Endothelial cell of umbilical vein (primary cell): ENCODE results near the gene ULK4. TPM values are rescaled to one million over a fixed set of nuclear protein-coding genes. Genes with fewer than 3 reads are reported as not detected.

Experiments
- BruUV-seq: library from RNA; stranded (reverse); fragments of 400-500 nt; replicated peaks from 2 replicates; lab custom pipeline; 2021; lab: Mats Ljungman, UMichigan
- CTCF ChIA-PET: fragments of 300-600, 350-600 bp; sonication (Branson Sonifier 250); formaldehyde crosslinking; loops from one replicate; lab custom pipeline; 2021; ENCODE audit warnings: antibody characterized with exemption, inconsistent platforms; lab: Charles Lee
- POLR2A ChIA-PET: fragments of 300-600, 350-600 bp; sonication (Branson Sonifier 250); formaldehyde crosslinking; loops from one replicate; lab custom pipeline; 2021; ENCODE audit warnings: antibody characterized with exemption, inconsistent platforms; lab: Charles Lee
- DNase-seq: peaks from one replicate; pipeline ENCODE4 v3.0.0-alpha.2; 2011; ENCODE audit warnings: low read depth, low spot score
- FAIRE-seq: peaks from 2 replicates; lab custom pipeline; 2011; peaks lifted over from hg19 to GRCh38; lab: Jason Lieb, UNC
- H2AFZ ChIP-seq: 2 replicates; pipeline ENCODE4 v1.6.0; 2012; ENCODE audit warnings: low read depth, low read length, control low read depth, inconsistent platforms
- H3K27ac ChIP-seq: 2 replicates; pipeline ENCODE4 v1.5.1; 2011; ENCODE audit warnings: low read depth, mild to moderate bottlenecking, control low read depth, low read length, moderate library complexity; ENCODE audit not compliant: insufficient read depth
- H3K27me3 ChIP-seq, 2 experiments: 2 replicates each; pipeline versions ENCODE4 v1.6.0 to v1.6.1; 2011; ENCODE audit warnings: low read length in 2 of 2, mixed read lengths in 1 of 2; ENCODE audit not compliant: control insufficient read depth in 2 of 2, insufficient read depth in 2 of 2
- H3K36me3 ChIP-seq, 2 experiments: 2 replicates in 1 of 2; 3 replicates in 1 of 2; pipeline ENCODE4 v1.5.1; 2011; ENCODE audit warnings: low read length in 2 of 2, mild to moderate bottlenecking in 1 of 2, moderate library complexity in 1 of 2; ENCODE audit not compliant: control insufficient read depth in 2 of 2, insufficient read depth in 2 of 2; ENCODE audit errors: extremely low read depth in 1 of 2
- H3K4me1 ChIP-seq: 3 replicates; pipeline ENCODE4 v1.5.1; 2011; ENCODE audit warnings: mild to moderate bottlenecking, low read length; ENCODE audit not compliant: control insufficient read depth, insufficient read depth; ENCODE audit errors: extremely low read depth
- H3K4me2 ChIP-seq: 2 replicates; pipeline ENCODE4 v1.6.1; 2011; ENCODE audit warnings: low read length, control low read depth, mixed read lengths; ENCODE audit not compliant: insufficient read depth
- H3K4me3 ChIP-seq, 3 experiments: fragments of 200-600 bp in 1 of 3; sonication (generic), shearing (Covaris generic) in 1 of 3; replicated peaks in 1 of 3; 2 replicates each; pipeline ENCODE4 v1.5.1; 2011 to 2016; ENCODE audit warnings: control low read depth in 3 of 3, low read length in 3 of 3, mild to moderate bottlenecking in 2 of 3, inconsistent platforms in 1 of 3, low read depth in 1 of 3, moderate library complexity in 1 of 3; ENCODE audit not compliant: insufficient read depth in 1 of 3
- H3K79me2 ChIP-seq: 2 replicates; pipeline ENCODE4 v1.6.0; 2012; ENCODE audit warnings: low read length, inconsistent platforms; ENCODE audit not compliant: control insufficient read depth, insufficient read depth
- H3K9ac ChIP-seq: replicated peaks from 2 replicates; pipeline ENCODE3; 2011; ENCODE audit warnings: low read length, control low read depth; ENCODE audit not compliant: insufficient read depth; ENCODE audit errors: extremely low read depth
- H3K9me1 ChIP-seq: replicated peaks from 3 replicates; pipeline ENCODE4 v1.6.0; 2011; ENCODE audit warnings: mild to moderate bottlenecking, low read length; ENCODE audit not compliant: control insufficient read depth, insufficient read depth; ENCODE audit errors: extremely low read depth
- H3K9me3 ChIP-seq: replicated peaks from 2 replicates; pipeline ENCODE4 v1.5.1; 2012; ENCODE audit warnings: low read length, inconsistent platforms; ENCODE audit not compliant: control insufficient read depth, insufficient read depth
- H4K20me1 ChIP-seq: replicated peaks from 2 replicates; pipeline ENCODE3; 2011; ENCODE audit warnings: mild to moderate bottlenecking, low read length; ENCODE audit not compliant: control insufficient read depth, insufficient read depth; ENCODE audit errors: extremely low read depth
- EZH2 ChIP-seq: IDR thresholded peaks from 2 replicates; pipeline ENCODE4 v1.6.1; 2012; ENCODE audit warnings: borderline replicate concordance, low read depth, mild to moderate bottlenecking, moderate library complexity, low read length, inconsistent platforms; ENCODE audit not compliant: severe bottlenecking
- FOS ChIP-seq: IDR thresholded peaks from 2 replicates; pipeline ENCODE4 v1.6.1; 2011; ENCODE audit warnings: mild to moderate bottlenecking, low read length, moderate library complexity, borderline replicate concordance; ENCODE audit not compliant: insufficient read depth
- GATA2 ChIP-seq: IDR thresholded peaks from 2 replicates; pipeline ENCODE4 v1.7.0; 2011; ENCODE audit warnings: low read depth, mild to moderate bottlenecking, moderate library complexity, mixed read lengths, low read length; ENCODE audit not compliant: insufficient read length, insufficient read depth
- JUN ChIP-seq: IDR thresholded peaks from 2 replicates; pipeline ENCODE4 v1.6.1; 2011; ENCODE audit warnings: borderline replicate concordance, low read depth; ENCODE audit not compliant: insufficient read length, insufficient read depth
- MYC ChIP-seq: IDR thresholded peaks from one replicate; pipeline ENCODE4 v1.6.1; 2011; ENCODE audit warnings: mild to moderate bottlenecking, low read depth, low read length
- POLR2A ChIP-seq: IDR thresholded peaks from 2 replicates; pipeline ENCODE4 v1.6.1; 2012; ENCODE audit warnings: low read depth, mild to moderate bottlenecking, control low read depth, low read length
- POLR2AphosphoS5 ChIP-seq: IDR thresholded peaks from 2 replicates; pipeline ENCODE4 v1.6.1; 2012; ENCODE audit warnings: low read depth, mild to moderate bottlenecking, control low read depth, low read length, moderate library complexity; ENCODE audit not compliant: insufficient read depth
- dilution Hi-C: fragments of 300-500 bp; cut with MboI; formaldehyde crosslinking; loops from one replicate; pipeline ENCODE4 v1.15.0; 2019; ENCODE audit warnings: low sequenced_read_pairs; ENCODE audit not compliant: extremely low pct_ligation_motif_present
- intact Hi-C: fragments of 100-400 bp; cut with micrococcal nuclease; formaldehyde crosslinking; loops from one replicate; pipeline ENCODE4 v1.10.0; 2022
- polyA plus RNA-seq, 4 experiments: library from polyadenylated mRNA; depleted of rRNA in 3 of 4; stranded (reverse) in 3 of 4; unstranded in 1 of 4; fragments of >200 nt; gene quantifications; 2 replicates each; pipeline versions ENCODE4 v1.2.1 to v1.2.3, GENCODE V29; 2011 to 2012; ENCODE audit warnings: missing spikeins in 1 of 4
- total RNA-seq: library from RNA; stranded (reverse); gene quantifications from 2 replicates; pipeline ENCODE4 v1.2.3, GENCODE V29; 2021
- TF ChIP-seq, protein P1 (sequence below), 2 donors: IDR thresholded peaks; 1 replicate in 1 of 2; 2 replicates in 1 of 2; pipeline ENCODE4 v1.5.1; 2011; ENCODE audit warnings: low read length in 2 of 2, mild to moderate bottlenecking in 2 of 2, moderate library complexity in 2 of 2, control low read depth in 1 of 2, inconsistent platforms in 1 of 2, low read depth in 1 of 2; ENCODE audit not compliant: insufficient read depth in 1 of 2; ENCODE audit errors: extremely low read depth in 1 of 2
- TF ChIP-seq, protein P2 (sequence below): IDR thresholded peaks from 2 replicates; pipeline ENCODE4 v1.6.1; 2011; ENCODE audit not compliant: insufficient read depth, insufficient read length

ULK4 gene
- total and polyA plus RNA-seq, 2 donors (not counting 3 experiments of a cell fraction or from before 2014, with no cell fraction given): 3.3 to 16.0 TPM

DNA sequence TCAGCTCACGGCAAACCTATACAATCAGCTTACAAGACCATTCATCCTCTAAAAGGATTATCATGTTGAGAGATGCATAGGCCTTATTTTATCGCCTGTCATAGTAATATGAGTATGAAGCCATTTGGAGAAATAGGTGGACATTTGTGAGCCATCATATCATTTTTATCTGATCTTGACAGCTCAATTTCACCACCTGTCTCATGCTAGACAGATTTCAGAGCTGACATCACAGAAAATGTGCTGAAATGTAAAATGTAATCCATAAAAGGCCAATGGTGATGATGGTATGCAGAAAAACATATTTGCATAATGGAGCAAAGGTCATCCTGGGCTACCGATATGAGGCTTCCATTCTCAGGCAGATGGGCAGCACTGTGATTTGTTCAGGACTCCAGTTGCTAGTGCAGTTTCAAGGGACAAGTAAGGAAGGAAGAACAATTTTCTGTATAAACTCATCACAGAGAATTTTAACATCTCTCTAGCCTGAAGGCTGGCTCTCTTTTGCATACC is 221.5 kb downstream of the ULK4 start:
- Histone ChIP-seq H3K9me3 (no peaks in the 10 kb centered on the region), H3K27ac (no peak overlapping the region), H3K9ac (no peak overlapping the region), H4K20me1 (no peaks in the 10 kb centered on the region), H3K27me3 (no peaks in the 10 kb centered on the region), H3K4me2 (no peak overlapping the region), H3K36me3 (no peaks in the 10 kb centered on the region), H3K4me3 (no peak overlapping the region), H2AFZ (no peak overlapping the region), H3K4me1 (no peaks in the 10 kb centered on the region), H3K79me2 (no peaks in the 10 kb centered on the region), H3K9me1 (no peaks in the 10 kb centered on the region)
- BruUV-seq: no TSS peak
- dilution Hi-C loops (no loop called here), intact Hi-C loops (no loop called here)
- no peak for FAIRE-seq
- DNase-seq: no peak
- TF ChIP-seq FOS (no peak), GATA2 (no peak), POLR2A (no peak), JUN (no peak), MYC (no peak), POLR2AphosphoS5 (no peak), EZH2 (no peak)
- TF ChIP-seq, protein P1, sequence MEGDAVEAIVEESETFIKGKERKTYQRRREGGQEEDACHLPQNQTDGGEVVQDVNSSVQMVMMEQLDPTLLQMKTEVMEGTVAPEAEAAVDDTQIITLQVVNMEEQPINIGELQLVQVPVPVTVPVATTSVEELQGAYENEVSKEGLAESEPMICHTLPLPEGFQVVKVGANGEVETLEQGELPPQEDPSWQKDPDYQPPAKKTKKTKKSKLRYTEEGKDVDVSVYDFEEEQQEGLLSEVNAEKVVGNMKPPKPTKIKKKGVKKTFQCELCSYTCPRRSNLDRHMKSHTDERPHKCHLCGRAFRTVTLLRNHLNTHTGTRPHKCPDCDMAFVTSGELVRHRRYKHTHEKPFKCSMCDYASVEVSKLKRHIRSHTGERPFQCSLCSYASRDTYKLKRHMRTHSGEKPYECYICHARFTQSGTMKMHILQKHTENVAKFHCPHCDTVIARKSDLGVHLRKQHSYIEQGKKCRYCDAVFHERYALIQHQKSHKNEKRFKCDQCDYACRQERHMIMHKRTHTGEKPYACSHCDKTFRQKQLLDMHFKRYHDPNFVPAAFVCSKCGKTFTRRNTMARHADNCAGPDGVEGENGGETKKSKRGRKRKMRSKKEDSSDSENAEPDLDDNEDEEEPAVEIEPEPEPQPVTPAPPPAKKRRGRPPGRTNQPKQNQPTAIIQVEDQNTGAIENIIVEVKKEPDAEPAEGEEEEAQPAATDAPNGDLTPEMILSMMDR (IDR thresholded peaks at IDR 0.05; ENCODE audit: extremely low read depth in 1 of 2, insufficient read depth in 1 of 2, low read depth in 1 of 2, low read length in 2 of 2): no peak
- TF ChIP-seq, protein P2, sequence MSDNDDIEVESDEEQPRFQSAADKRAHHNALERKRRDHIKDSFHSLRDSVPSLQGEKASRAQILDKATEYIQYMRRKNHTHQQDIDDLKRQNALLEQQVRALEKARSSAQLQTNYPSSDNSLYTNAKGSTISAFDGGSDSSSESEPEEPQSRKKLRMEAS: no peak
- ChIA-PET POLR2A (no interaction called here), CTCF (no interaction called here)
